ENCODE measurements around the gene ERFL. TPM values are rescaled to one million over a fixed set of nuclear protein-coding genes. Genes with fewer than 3 reads are reported as not detected.
"Not testable (repeated sequence)": the region's sequence is repeated elsewhere in the genome, so short reads cannot be mapped to it uniquely, and the experiment has no call there.

ERFL gene
- total and polyA plus RNA-seq, 2 of the 8 experiments (the other 6 are each of a cell fraction or from before 2014, with no cell fraction given): 0.12 TPM; not detected in 1

DNA sequence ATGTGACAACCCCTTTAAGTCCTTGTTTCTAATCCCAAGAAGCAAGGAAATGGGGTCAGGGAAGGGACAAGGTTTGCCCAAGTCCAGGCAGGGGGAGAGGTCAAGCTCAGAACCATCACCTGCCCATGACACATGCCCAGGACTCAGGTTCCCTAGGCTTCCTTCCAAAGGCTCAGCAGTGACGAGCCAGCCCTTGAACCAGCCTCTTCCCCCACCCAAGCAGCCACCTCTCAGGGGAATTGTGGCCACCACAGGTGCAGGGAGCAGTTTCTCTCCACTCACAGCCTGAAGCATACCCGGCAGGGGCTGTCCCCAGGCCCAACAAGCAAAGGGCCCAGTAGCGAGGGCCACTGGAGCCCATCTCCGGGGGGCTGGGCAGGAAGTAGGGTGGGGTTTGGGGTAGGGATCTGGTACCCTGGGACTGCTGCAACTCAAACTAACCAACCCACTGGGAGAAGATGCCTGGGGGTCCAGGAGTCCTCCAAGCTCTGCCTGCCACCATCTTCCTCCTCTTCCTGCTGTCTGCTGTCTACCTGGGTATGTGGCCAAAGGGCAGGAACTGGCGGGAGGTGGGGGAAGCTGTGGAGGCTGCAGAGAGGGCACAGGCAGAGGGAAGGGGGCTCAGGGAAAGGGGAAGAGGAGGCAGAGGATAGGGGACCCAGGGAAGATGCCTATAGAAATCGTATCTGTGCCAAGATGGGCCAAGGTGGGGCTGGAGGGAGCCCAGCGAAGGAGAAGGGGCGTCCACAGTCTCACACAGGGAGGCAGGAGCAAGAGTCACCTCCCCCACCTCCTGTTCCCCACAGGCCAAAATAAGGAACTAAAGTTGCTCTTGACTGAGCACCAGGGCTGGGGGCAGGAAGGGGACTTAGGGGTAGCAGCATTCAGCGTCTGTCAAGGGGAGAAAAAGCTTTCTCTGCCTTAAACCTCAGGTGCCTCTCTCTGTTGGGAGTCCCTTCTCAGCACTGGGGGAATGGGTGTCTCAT, 51.1 kb downstream of the ERFL start, which contains the start of gene CD79A (continued):
- TF ChIP-seq KDM1A (IDR thresholded peaks at IDR 0.05; ENCODE audit: borderline replicate concordance, low read length): no peak
- TF ChIP-seq, protein P1, sequence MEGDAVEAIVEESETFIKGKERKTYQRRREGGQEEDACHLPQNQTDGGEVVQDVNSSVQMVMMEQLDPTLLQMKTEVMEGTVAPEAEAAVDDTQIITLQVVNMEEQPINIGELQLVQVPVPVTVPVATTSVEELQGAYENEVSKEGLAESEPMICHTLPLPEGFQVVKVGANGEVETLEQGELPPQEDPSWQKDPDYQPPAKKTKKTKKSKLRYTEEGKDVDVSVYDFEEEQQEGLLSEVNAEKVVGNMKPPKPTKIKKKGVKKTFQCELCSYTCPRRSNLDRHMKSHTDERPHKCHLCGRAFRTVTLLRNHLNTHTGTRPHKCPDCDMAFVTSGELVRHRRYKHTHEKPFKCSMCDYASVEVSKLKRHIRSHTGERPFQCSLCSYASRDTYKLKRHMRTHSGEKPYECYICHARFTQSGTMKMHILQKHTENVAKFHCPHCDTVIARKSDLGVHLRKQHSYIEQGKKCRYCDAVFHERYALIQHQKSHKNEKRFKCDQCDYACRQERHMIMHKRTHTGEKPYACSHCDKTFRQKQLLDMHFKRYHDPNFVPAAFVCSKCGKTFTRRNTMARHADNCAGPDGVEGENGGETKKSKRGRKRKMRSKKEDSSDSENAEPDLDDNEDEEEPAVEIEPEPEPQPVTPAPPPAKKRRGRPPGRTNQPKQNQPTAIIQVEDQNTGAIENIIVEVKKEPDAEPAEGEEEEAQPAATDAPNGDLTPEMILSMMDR (IDR thresholded peaks at IDR 0.05; ENCODE audit: control extremely low read depth in 1 of 3, insufficient read depth in 1 of 3, low read depth in 1 of 3, low read length in 3 of 3): no peak
- TF ChIP-seq PHF8 (conservative IDR thresholded peaks at IDR 0.05; ENCODE audit: low read depth, low read length): no peak
- no peak for TF ChIP-seq EZH2 (IDR thresholded peaks at IDR 0.05; ENCODE audit: low read depth, low read length, severe bottlenecking)

DNA sequence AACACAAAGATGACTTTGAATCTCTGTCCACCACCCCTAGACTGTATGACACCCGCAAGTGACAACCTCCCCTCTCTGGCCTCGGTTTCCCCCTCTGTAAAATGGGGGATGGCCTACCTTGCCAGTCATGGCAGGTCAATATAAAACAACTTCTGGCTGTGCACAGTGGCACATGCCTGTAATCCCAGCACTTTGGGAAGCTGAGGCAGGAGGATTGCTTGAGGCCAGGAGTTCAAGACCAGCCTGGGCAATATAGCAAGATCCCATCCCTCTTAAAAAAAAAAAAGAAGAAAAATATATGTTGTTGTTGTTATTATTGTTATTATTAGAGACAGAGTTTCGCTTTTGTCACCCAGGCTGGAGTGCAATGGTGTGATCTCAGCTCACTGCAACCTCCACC, 52.3 kb downstream of the ERFL start:
- ChIA-PET POLR2A (ENCODE audit: partially characterized antibody) (interaction anchor here (2.5 to 9.0 kb wide), 4 partner anchors 11 to 18 kb away, joined by 11 to 200 read pairs (median 82); partner anchors contain the start of gene RPS19), CTCF (ENCODE audit: partially characterized antibody) (interaction anchor here (0.7 to 3.8 kb wide), 6 partner anchors 11 to 76 kb away, joined by 3 to 37 read pairs (median 6); no protein-coding TSS in a partner anchor)
- FAIRE-seq; DNase-seq (ENCODE audit: low read depth in 1 of 2, low spot score in 2 of 2); H2BK12ac ChIP-seq (ENCODE audit: low read depth, low read length); H4K91ac ChIP-seq (replicated peaks; ENCODE audit: insufficient read length, low read length); H2BK120ac ChIP-seq (replicated peaks; ENCODE audit: low read depth, low read length); H3K4me2 ChIP-seq (ENCODE audit: insufficient read depth in 1 of 2, low read depth in 2 of 2, low read length in 2 of 2); H3K79me2 ChIP-seq (ENCODE audit: control insufficient read depth in 1 of 2, insufficient read depth in 2 of 2, low read length in 2 of 2); H3K4me3 ChIP-seq (ENCODE audit: extremely low read depth in 1 of 4, insufficient read depth in 2 of 4, low read depth in 3 of 4, low read length in 4 of 4); H2AFZ ChIP-seq (ENCODE audit: low read length); H2AK5ac ChIP-seq (ENCODE audit: low read depth, low read length); H3K4ac ChIP-seq (replicated peaks; ENCODE audit: insufficient read length, low read depth, low read length); H2BK15ac ChIP-seq (ENCODE audit: low read length); H2BK5ac ChIP-seq (ENCODE audit: low read depth, low read length); H3K23ac ChIP-seq (ENCODE audit: insufficient read length); H2BK20ac ChIP-seq (ENCODE audit: low read length); H3K18ac ChIP-seq (ENCODE audit: extremely low read depth, low read length); H3K23me2 ChIP-seq (ENCODE audit: low read depth, low read length); H3K14ac ChIP-seq (ENCODE audit: insufficient read length); H3K4me1 ChIP-seq (replicated peaks in 1 of 4; ENCODE audit: control insufficient read depth in 3 of 4, insufficient read depth in 4 of 4, low read length in 3 of 4); H3K9me3 ChIP-seq (ENCODE audit: insufficient read depth in 2 of 2, low read depth in 1 of 2, low read length in 1 of 2); H4K8ac ChIP-seq (ENCODE audit: extremely low read depth, insufficient read depth, low read length); H4K20me1 ChIP-seq (replicated peaks in 1 of 2; ENCODE audit: control insufficient read depth in 1 of 2, insufficient read depth in 2 of 2, low read length in 2 of 2); H3K27ac ChIP-seq (ENCODE audit: low read depth, low read length); H3K56ac ChIP-seq (replicated peaks; ENCODE audit: insufficient read length, low read depth, low read length); H4K5ac ChIP-seq (ENCODE audit: insufficient read length, low read depth, low read length); H3K79me1 ChIP-seq (ENCODE audit: low read depth, low read length); H3K9ac ChIP-seq (replicated peaks in 1 of 4; ENCODE audit: extremely low read depth in 1 of 4, low read depth in 3 of 4, low read length in 3 of 4); H3K27me3 ChIP-seq (replicated peaks in 1 of 4; ENCODE audit: control insufficient read depth in 3 of 4, extremely low read depth in 1 of 4, insufficient read depth in 3 of 4, low read length in 3 of 4): not testable (repeated sequence)
- peaks cover 2 to 12% (median 10%) of the 10 kb centered on the region in 4 experiments; a peak in 6 of 8 replicates for H3K36me3 ChIP-seq (ENCODE audit: control insufficient read depth in 2 of 4, insufficient read depth in 4 of 4, low read length in 3 of 4)
- WGBS, 2 experiments (ENCODE audit: extremely low coverage in 1 of 2, insufficient coverage in 1 of 2, insufficient read length in 1 of 2, insufficient replicate concordance in 2 of 2, low coverage in 1 of 2, low lambda C conversion rate in 2 of 2, missing lambda C conversion rate in 1 of 2): 79% methylated on average over 3 of the region's 3 CpGs; no CpG with 5 or more reads in 1 of the 2 experiments

All from H1 (cell line).